Right kidney (tissue), 1 donor: ENCODE results near the gene POLR2E.

Source experiments
- DNase-seq: peaks from one replicate; pipeline ENCODE4 v3.0.0-alpha.2; 2016

The POLR2E gene

DNA sequence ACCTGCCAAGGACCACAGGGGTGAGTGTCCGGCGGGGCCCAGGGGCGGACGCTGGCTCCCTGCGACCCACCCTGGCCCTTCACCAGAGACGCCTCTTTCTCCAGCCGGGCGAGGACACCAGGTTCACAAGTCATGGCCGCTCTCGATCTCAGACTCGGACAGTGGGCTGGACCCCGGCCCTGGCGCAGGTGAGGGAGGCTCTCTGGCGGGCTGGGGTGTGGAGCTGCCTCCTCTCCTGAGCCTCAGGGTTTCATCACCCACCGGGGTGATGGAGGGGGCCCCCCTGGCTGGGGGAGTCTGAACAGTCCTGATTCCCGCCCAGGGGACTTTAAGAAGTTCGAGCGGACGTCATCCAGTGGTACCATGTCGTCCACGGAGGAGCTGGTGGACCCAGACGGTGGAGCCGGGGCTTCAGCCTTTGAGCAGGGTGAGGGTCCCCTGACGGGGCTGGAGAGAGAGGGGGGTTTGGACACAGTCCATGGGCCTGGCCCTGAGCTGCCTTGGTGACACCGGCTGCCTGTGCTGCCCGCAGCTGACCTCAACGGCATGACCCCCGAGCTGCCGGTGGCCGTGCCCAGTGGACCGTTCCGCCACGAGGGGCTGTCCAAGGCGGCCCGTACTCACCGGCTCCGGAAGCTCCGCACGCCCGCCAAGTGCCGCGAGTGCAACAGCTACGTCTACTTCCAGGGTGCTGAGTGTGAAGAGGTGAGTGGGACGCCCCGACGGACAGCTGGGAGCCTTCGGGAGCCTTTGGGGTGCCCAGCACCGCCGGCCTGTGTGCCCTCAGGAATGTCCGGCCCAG is 14.6 kb downstream of the POLR2E start:
- no peak for DNase-seq

DNA sequence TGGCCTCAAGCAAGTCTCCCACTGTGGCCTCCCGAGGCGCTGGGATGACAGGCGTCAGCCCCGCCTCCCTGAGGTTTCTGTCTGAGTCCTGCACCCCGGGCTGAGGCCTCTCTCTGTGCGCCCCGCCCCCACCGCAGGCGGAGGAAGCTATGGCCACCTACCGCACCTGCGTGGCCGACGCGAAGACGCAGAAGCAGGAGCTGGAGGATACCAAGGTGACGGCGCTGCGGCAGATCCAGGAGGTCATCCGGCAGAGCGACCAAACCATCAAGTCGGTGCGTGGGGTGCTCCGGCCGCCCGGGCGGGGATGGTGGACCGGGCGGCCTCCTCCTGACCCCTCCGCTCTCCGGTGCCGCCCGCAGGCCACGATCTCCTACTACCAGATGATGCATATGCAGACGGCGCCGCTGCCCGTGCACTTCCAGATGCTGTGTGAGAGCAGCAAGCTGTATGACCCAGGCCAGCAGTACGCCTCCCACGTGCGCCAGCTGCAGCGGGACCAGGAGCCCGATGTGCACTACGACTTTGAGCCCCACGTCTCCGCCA is 15.5 kb downstream of the POLR2E start:
- no peak for DNase-seq

DNA sequence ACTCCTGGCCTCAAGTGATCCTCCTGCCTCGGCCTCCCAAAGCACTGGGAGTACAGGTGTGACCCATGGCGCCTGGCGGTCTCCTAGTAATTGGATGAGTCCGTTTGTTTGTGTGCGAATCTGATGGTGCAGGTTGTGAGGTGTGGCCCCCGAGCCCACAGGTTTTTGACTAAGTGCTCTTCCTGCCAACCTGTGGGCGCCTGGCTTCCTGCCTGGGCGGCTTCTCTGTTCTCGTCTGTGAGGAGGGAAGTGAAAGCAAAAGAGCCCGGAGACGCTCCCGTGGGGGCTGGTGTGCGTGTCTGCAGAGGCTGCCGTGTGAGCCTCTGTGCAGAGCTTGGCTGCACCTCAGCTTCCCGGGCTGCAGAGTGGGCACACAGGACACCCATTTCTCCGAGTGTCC is 18.2 kb downstream of the POLR2E start:
- no peak for DNase-seq

DNA sequence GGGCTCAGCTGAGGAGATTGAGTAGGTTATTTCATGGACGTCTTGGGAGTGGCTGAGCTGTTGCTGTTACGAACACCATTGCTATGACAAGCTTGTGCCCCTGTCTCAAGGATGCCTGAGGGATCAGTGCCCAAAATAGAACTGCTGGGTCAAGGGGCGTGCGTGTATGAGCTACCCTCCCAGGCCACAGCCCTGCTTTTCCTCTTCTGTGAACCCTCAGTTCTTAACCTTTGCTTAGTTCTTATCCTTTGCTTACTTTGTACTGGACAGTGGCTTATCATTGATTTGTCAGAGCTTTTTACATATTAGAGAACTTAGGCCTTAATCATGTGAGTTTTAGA is 19.2 kb downstream of the POLR2E start:
- DNase-seq = no peak

- no peak for DNase-seq
Measured at GRCh38 chr19:1074544-1075283, 20.5 kb downstream of the POLR2E start.

DNA sequence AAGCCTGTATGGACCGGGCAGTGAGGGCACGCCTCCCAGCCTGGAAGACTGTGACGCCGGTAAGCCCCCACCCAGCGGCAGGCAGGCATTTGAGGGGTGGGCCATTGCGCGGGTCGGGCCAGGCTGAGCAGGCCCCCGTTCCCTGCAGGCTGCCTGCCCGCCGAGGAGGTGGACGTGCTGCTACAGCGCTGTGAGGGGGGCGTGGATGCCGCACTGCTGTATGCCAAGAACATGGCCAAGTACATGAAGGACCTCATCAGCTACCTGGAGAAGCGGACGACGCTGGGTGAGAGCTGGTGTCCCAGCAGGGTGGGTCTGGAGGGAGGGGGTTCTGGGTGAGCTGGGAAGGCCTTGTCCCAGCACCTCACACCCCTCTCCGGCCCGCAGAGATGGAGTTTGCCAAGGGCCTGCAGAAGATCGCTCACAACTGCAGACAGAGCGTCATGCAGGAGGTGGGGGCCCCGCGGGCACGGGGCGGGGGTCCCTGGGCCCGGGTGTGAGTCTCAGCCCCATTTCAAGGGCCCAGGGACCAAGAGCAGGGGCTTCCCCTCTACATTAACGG is 21.1 kb downstream of the POLR2E start:
- no peak for DNase-seq

DNA sequence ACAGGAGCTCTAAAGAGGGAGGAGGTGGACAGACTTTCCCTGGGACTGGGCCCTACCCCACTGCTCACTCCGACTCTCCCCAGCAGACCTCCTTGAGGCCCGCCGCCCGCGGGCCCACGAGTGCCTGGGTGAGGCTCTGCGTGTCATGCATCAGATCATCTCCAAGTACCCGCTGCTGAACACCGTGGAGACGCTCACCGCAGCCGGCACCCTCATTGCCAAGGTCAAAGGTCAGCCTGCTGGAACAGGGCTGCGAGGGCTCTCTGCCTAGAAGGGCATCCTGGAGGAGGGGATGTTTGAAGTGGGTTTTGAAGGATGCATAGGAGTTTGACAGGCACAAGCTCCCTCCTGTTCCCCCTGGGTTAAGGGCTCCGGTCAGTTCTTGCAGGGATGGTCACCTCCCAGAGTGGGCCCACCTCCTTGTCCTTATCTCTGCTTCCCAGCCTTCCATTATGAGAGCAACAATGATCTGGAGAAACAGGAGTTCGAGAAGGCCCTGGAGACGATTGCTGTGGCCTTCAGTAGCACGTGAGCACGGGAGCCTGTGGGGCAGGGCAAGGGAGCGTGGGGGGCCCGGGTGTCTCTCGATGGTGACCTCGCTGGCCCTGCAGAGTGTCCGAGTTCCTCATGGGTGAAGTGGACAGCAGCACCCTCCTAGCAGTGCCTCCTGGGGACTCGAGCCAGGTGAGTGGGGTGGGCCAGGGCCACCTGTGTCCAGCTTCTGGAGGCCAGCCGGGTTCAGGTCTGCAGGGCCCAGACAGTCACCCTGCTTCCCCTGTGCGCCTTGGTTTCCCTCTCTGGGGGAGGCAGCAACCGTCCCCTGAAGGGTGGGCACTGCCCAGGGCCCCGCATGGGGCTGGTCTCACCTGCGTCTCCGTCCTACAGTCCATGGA is 21.9 kb downstream of the POLR2E start:
- DNase-seq = no peak

DNA sequence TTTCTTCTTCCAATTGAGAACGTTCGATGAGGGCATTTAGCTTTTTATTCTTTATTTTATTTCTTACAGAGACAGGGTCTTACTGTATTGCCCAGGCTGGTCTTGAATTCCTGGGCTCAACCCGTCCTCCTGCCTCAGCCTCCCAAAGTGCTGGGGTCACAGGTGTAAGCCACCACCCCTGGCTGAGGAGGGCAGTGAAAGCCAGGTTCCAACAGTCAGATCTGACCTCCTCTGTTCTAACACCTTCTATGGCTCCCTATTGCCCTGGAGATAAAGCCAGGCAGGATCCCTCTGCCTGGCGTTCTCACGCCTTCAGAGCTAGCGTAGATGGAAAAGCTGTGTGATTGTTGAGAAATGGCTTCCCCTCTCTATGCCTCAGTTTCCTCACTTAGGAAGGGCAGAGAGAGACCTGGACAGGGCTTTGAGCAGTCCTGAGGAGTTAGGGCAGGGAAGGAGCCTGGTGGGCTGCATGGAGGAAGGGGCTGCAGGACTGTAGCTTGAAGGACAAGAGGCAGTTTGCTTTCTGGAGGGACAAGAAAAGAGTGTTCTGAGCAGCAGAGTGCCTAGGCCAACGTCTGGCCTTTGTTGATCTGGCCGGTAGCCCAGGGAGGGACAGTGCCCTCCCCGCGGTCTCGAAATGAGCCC is 22.7 kb downstream of the POLR2E start:
- no peak for DNase-seq

GRCh38 chr19:1070931-1071791 is 24.0 kb downstream of the POLR2E start:
- DNase-seq = peak; percentile 58

GRCh38 chr19:1070576-1070930 is 24.6 kb downstream of the POLR2E start:
- DNase-seq = no peak

DNA sequence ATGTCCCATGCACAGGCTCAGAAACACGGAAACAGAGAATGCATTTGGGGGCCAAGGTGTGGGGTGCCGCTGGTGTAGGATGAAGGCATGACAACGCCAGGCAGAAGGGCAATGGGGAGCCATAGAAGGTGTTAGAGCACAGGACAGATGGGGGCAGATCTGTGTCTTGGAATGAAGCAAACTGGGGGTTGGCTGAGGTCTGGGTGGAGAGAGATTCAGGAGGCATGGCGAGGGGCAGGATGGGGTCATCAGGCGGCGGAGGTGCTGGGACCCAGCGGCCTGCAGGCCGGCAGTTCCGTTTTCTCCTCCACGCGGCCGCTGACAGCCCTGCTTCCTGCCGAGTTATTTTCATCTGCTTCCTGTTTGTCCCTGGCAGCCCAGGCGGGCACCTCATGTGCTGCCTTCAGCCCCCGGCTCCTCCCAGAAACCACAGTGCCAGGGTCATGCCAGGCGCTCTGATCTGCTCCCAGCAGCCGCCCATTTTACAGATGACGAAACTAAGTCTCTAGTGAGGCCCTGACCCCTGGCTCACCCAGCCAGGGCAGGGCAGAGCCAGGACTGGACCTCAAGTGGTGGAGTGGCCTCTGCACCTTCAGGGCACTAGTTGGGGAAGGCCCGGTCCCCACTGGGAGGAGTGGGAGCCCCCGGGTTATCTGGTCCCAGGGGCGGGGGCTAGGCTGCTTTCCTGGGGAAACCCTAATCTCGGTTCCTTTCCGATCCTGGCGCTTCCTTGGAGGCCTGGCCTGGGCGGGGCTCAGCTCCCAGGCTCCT is 26.0 kb downstream of the POLR2E start:
- DNase-seq = no peak

- no peak for DNase-seq
Measured at GRCh38 chr19:1068009-1069001, 26.9 kb downstream of the POLR2E start.

GRCh38 chr19:1067341-1067957 is 27.7 kb downstream of the POLR2E start:
- peak; percentile 37 for DNase-seq

DNA sequence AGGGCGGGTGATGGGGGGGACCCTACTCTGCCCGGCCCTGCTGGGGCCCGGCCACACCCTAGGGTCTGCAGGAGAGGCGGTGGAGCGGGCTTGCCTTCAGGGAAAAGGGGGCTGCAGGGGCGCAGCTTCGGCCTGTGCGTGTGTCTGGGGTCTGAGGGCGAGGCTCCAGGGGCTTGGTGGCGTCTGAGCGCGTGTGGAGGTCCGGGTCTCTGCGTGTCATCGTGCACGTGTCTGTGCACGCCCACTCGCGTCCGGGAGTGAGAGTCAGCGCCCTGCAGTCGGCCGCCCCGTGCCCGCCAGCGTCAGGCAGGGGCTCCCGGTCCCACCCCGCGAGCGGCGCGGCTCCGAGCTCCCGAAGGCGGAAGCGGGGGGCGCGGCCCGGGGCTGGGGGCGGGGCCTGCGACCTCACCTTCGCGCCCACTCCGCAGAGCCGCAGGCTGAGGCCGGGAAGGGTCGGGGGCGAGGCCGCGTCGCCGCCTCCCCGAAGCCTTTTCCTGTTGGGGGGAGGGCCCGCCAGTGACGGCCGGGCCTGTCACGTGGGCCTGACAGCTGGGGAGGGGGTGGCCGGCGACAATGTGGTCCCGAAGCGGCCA is 28.3 kb downstream of the POLR2E start, which contains the start of gene ARHGAP45:
TSS of gene ARHGAP45 (plus strand) at position 420 of the 593 bp plus-strand sequence. CDS start 239 bp downstream, outside the sequence.
- no peak for DNase-seq

GRCh38 chr19:1066251-1066747 is 28.9 kb downstream of the POLR2E start:
- no peak for DNase-seq

DNA sequence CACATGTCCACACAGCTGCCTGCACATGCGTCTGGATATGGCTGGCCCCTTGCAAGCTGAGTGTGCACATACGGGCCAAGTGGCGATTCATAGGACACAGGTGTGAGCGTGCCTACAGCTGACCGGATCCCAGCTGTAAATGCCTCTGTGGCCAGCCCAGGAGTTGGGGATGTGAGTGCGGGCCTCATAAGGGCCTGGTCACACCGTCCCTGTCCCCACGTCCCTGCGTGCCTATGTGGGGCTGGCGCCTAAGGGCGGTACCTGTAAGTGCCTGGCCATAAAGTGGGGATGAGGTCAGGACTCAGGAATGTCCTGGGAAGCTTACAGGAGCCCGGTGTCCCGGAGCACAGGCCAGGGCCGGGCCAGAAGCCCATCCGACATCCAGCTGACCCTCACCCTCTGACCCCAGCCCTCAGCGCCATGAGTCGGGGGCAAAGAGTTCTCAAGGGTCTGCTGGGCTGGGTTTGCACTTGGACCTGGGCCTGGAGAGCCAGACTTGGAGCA is 29.5 kb downstream of the POLR2E start:
- no peak for DNase-seq
